Amniotic stem cell (primary cell): ENCODE data around the gene IL22RA2.
"Not testable (repeated sequence)": the region's sequence is repeated elsewhere in the genome, so short reads cannot be mapped to it uniquely, and the experiment has no call there.

Experiments used
- DNase-seq: peaks from one replicate; lab custom pipeline; 2025; lab: John Stamatoyannopoulos, UW

IL22RA2 gene

GRCh38 chr6:137123078-137123477 lies 50.4 kb downstream of the IL22RA2 start:
- DNase-seq: no peak

GRCh38 chr6:137122612-137123011 lies 50.8 kb downstream of the IL22RA2 start:
- DNase-seq: no peak

- no peak for DNase-seq
Observed at GRCh38 chr6:137121401-137121997, 51.9 kb downstream of the IL22RA2 start.

- no peak for DNase-seq
Observed at GRCh38 chr6:137120748-137121147, 52.7 kb downstream of the IL22RA2 start.

- no peak for DNase-seq
Observed at GRCh38 chr6:137119196-137120104, 54.0 kb downstream of the IL22RA2 start.

- DNase-seq: no peak
Observed at GRCh38 chr6:137117581-137117980, 55.9 kb downstream of the IL22RA2 start.

- DNase-seq: no peak
Observed at GRCh38 chr6:137116807-137117206, 56.6 kb downstream of the IL22RA2 start.

GRCh38 chr6:137115658-137116057 lies 57.8 kb downstream of the IL22RA2 start:
- no peak for DNase-seq

GRCh38 chr6:137112067-137112355 lies 61.4 kb downstream of the IL22RA2 start:
- DNase-seq: no peak

GRCh38 chr6:137111296-137112066 lies 62.0 kb downstream of the IL22RA2 start:
- no peak for DNase-seq

GRCh38 chr6:137107767-137108105 lies 65.7 kb downstream of the IL22RA2 start:
- DNase-seq: no peak

- DNase-seq: not testable (repeated sequence)
Observed at GRCh38 chr6:137107047-137107766, 66.2 kb downstream of the IL22RA2 start.

- DNase-seq: no peak
Observed at GRCh38 chr6:137106183-137106582, 67.3 kb downstream of the IL22RA2 start.

- DNase-seq: no peak
Observed at GRCh38 chr6:137105375-137105774, 68.1 kb downstream of the IL22RA2 start.

GRCh38 chr6:137104926-137105325 lies 68.5 kb downstream of the IL22RA2 start:
- no peak for DNase-seq

- DNase-seq: no peak
Observed at GRCh38 chr6:137102851-137103492, 70.5 kb downstream of the IL22RA2 start.

GRCh38 chr6:137102050-137102848 lies 71.2 kb downstream of the IL22RA2 start:
- no peak for DNase-seq

GRCh38 chr6:137099689-137100403 lies 73.6 kb downstream of the IL22RA2 start:
- no peak for DNase-seq

GRCh38 chr6:137097526-137097925 lies 75.9 kb downstream of the IL22RA2 start:
- no peak for DNase-seq

GRCh38 chr6:137097057-137097456 lies 76.4 kb downstream of the IL22RA2 start:
- no peak for DNase-seq
